Muscle layer of duodenum (tissue), 2 donors: Measurements from ENCODE around the gene SDK1.

Experiments
- H3K27ac ChIP-seq: one replicate; pipeline ENCODE4 v1.7.0; 2013; ENCODE audit warnings: mild to moderate bottlenecking, low read length
- H3K27me3 ChIP-seq: one replicate; pipeline ENCODE4 v1.7.0; 2013; ENCODE audit warnings: low read depth, mild to moderate bottlenecking, control low read depth, low read length
- H3K36me3 ChIP-seq, 2 donors: one replicate each; pipeline ENCODE4 v1.7.0; 2013; ENCODE audit warnings: low read length in 2 of 2, control low read depth in 1 of 2, mild to moderate bottlenecking in 1 of 2; ENCODE audit not compliant: insufficient read depth in 2 of 2, control insufficient read depth in 1 of 2
- H3K4me1 ChIP-seq, 2 donors: one replicate each; pipeline ENCODE4 v1.7.0; 2013; ENCODE audit warnings: low read length in 2 of 2, mild to moderate bottlenecking in 2 of 2, control low read depth in 1 of 2, moderate library complexity in 1 of 2; ENCODE audit not compliant: insufficient read depth in 2 of 2, control insufficient read depth in 1 of 2
- H3K4me3 ChIP-seq, 2 donors: one replicate each; pipeline ENCODE4 v1.7.0; 2013; ENCODE audit warnings: low read length in 2 of 2, low read depth in 1 of 2, mild to moderate bottlenecking in 1 of 2
- H3K9me3 ChIP-seq, 2 donors: one replicate each; pipeline ENCODE4 v1.7.0; 2013; ENCODE audit warnings: low read length in 2 of 2, control low read depth in 1 of 2, mild to moderate bottlenecking in 1 of 2; ENCODE audit not compliant: control insufficient read depth in 1 of 2
- donor health status: healthy.

The SDK1 gene

GRCh38 chr7:3440509-3440908, 139.5 kb downstream of the SDK1 start:
- Histone ChIP-seq H3K27ac (no peak overlapping the region), H3K4me3 (no peak overlapping the region), H3K36me3 (no peaks in the 10 kb centered on the region), H3K9me3 (no peaks in the 10 kb centered on the region), H3K27me3 (no peaks in the 10 kb centered on the region), H3K4me1 (peaks cover 0 to 7% of the 10 kb centered on the region in 2 donors)

- Histone ChIP-seq H3K27ac (no peak overlapping the region), H3K4me1 (peaks cover 0 to 7% of the 10 kb centered on the region in 2 donors), H3K9me3 (peaks cover 0 to 6% of the 10 kb centered on the region in 2 donors), H3K4me3 (no peak overlapping the region), H3K36me3 (no peaks in the 10 kb centered on the region), H3K27me3 (no peaks in the 10 kb centered on the region)
Observed at GRCh38 chr7:3443716-3444115, 142.7 kb downstream of the SDK1 start.

- no peaks in the 10 kb centered on the region for H3K36me3 ChIP-seq
- H3K4me1 ChIP-seq, result no peaks in the 10 kb centered on the region
- no peak overlapping the region for H3K4me3 ChIP-seq
- no peak overlapping the region for H3K27ac ChIP-seq
- H3K9me3 ChIP-seq, result peaks cover 0 to 6% of the 10 kb centered on the region in 2 donors
- H3K27me3 ChIP-seq, result no peaks in the 10 kb centered on the region
Observed at GRCh38 chr7:3446786-3447185, 145.7 kb downstream of the SDK1 start.

- no peak overlapping the region for H3K4me3 ChIP-seq
- H3K9me3 ChIP-seq, result peaks cover 0 to 2% of the 10 kb centered on the region in 2 donors
- H3K27me3 ChIP-seq, result no peaks in the 10 kb centered on the region
- H3K27ac ChIP-seq, result no peak overlapping the region
- H3K36me3 ChIP-seq, result no peaks in the 10 kb centered on the region
- no peaks in the 10 kb centered on the region for H3K4me1 ChIP-seq
Observed at GRCh38 chr7:3451701-3452100, 150.6 kb downstream of the SDK1 start.

- no peak overlapping the region for H3K27ac ChIP-seq
Observed at GRCh38 chr7:3453398-3453797, 152.3 kb downstream of the SDK1 start.

GRCh38 chr7:3455806-3456595, 154.9 kb downstream of the SDK1 start:
- H3K27me3 ChIP-seq, result no peaks in the 10 kb centered on the region
- no peak overlapping the region for H3K4me3 ChIP-seq
- peaks cover 0 to 5% of the 10 kb centered on the region in 2 donors for H3K9me3 ChIP-seq
- H3K36me3 ChIP-seq, result no peaks in the 10 kb centered on the region
- H3K4me1 ChIP-seq, result no peaks in the 10 kb centered on the region
- no peak overlapping the region for H3K27ac ChIP-seq

More at GRCh38 chr7:3453398-3453797, 152.3 kb downstream of the SDK1 start:
- Histone ChIP-seq H3K36me3 (no peaks in the 10 kb centered on the region), H3K4me1 (no peaks in the 10 kb centered on the region), H3K4me3 (no peak overlapping the region), H3K27me3 (no peaks in the 10 kb centered on the region), H3K9me3 (peaks cover 0 to 5% of the 10 kb centered on the region in 2 donors)

GRCh38 chr7:3459111-3459510, 158.1 kb downstream of the SDK1 start:
- Histone ChIP-seq H3K27me3 (no peaks in the 10 kb centered on the region), H3K4me3 (no peak overlapping the region), H3K36me3 (no peaks in the 10 kb centered on the region), H3K4me1 (no peaks in the 10 kb centered on the region), H3K9me3 (peaks cover 0 to 5% of the 10 kb centered on the region in 2 donors), H3K27ac (no peak overlapping the region)

GRCh38 chr7:3461923-3462322, 160.9 kb downstream of the SDK1 start:
- H3K36me3 ChIP-seq, result no peaks in the 10 kb centered on the region
- no peak overlapping the region for H3K4me3 ChIP-seq
- H3K9me3 ChIP-seq, result peaks cover 0 to under 1% of the 10 kb centered on the region in 2 donors
- no peaks in the 10 kb centered on the region for H3K27me3 ChIP-seq
- no peaks in the 10 kb centered on the region for H3K4me1 ChIP-seq
- H3K27ac ChIP-seq, result no peak overlapping the region

GRCh38 chr7:3463696-3464095, 162.6 kb downstream of the SDK1 start:
- Histone ChIP-seq H3K4me1 (no peaks in the 10 kb centered on the region), H3K9me3 (no peaks in the 10 kb centered on the region), H3K36me3 (no peaks in the 10 kb centered on the region), H3K4me3 (no peak overlapping the region), H3K27ac (no peak overlapping the region), H3K27me3 (no peaks in the 10 kb centered on the region)

GRCh38 chr7:3464900-3465622, 164.0 kb downstream of the SDK1 start:
- H3K9me3 ChIP-seq, result no peaks in the 10 kb centered on the region
- no peaks in the 10 kb centered on the region for H3K27me3 ChIP-seq
- no peaks in the 10 kb centered on the region for H3K4me1 ChIP-seq
- no peak overlapping the region for H3K27ac ChIP-seq
- no peaks in the 10 kb centered on the region for H3K36me3 ChIP-seq
- H3K4me3 ChIP-seq, result no peak overlapping the region

GRCh38 chr7:3466261-3466660, 165.2 kb downstream of the SDK1 start:
- Histone ChIP-seq H3K4me3 (no peak overlapping the region), H3K27me3 (no peaks in the 10 kb centered on the region), H3K36me3 (no peaks in the 10 kb centered on the region), H3K4me1 (no peaks in the 10 kb centered on the region), H3K9me3 (no peaks in the 10 kb centered on the region), H3K27ac (no peak overlapping the region)
